Type B pancreatic cell (in vitro differentiated cells): ENCODE data around the gene SLC25A41. TPM values are rescaled to one million over a fixed set of nuclear protein-coding genes. Genes with fewer than 3 reads are reported as not detected.

Experiments
- DNase-seq: peaks from one replicate; pipeline ENCODE4 v3.0.0; 2021; ENCODE audit warnings: mixed read lengths; ENCODE audit not compliant: unreplicated experiment; ENCODE audit errors: extremely low spot score
- H3K27ac Mint-ChIP-seq: 2 replicates; pipeline ENCODE4 v1.8.0; 2021; ENCODE audit warnings: mild to moderate bottlenecking, mixed read lengths
- H3K27me3 Mint-ChIP-seq: 2 replicates; pipeline ENCODE4 v1.8.0; 2021; ENCODE audit warnings: mixed read lengths
- H3K36me3 Mint-ChIP-seq: 2 replicates; pipeline ENCODE4 v1.8.0; 2021; ENCODE audit warnings: mixed read lengths
- H3K4me1 Mint-ChIP-seq: one replicate; pipeline ENCODE4 v1.8.0; 2021; ENCODE audit warnings: mixed read lengths; ENCODE audit not compliant: unreplicated experiment
- H3K4me3 Mint-ChIP-seq: 2 replicates; pipeline ENCODE4 v1.8.0; 2021; ENCODE audit warnings: mild to moderate bottlenecking, mixed read lengths
- H3K9me3 Mint-ChIP-seq: 2 replicates; pipeline ENCODE4 v1.8.0; 2021; ENCODE audit warnings: mixed read lengths
- total RNA-seq: library from RNA; stranded (reverse); gene quantifications from 2 replicates; pipeline ENCODE4 v1.2.1, GENCODE V29; 2021; ENCODE audit warnings: low replicate concordance
- TF ChIP-seq, protein P1 (sequence below): fragments of 200-600 bp; sonication (generic); conservative IDR thresholded peaks from 2 replicates; pipeline ENCODE4 v1.5.0; 2021; ENCODE audit warnings: antibody characterized with exemption, mild to moderate bottlenecking

SLC25A41 gene
- total RNA-seq, 1 donor from 2014 or later: 1.0 TPM

DNA sequence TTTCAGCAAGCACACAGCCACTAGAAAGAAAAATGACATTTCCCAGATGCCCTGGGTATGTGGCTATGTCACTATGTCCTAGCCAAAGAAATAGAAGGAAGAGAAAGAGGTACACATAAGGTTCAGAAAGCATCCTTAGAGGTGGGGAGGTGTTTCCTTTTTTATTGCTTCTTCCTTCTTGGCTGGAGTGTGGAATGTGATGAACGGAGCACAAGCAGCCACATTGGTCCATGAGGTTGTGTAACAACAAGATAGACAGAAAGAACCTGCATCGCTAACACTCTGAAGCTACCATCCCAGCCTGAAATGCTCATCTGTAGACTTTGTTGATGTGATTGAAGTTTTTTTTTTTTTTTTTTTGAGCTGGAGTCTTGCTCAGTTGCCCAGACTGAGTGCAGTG, 19.3 kb upstream of the SLC25A41 start:
- H3K4me1 Mint-ChIP-seq: no peaks in the 10 kb centered on the region
- no peaks in the 10 kb centered on the region for H3K27me3 Mint-ChIP-seq
- H3K4me3 Mint-ChIP-seq: no peak overlapping the region
- no peak overlapping the region for H3K27ac Mint-ChIP-seq
- no peak for DNase-seq
- no peaks in the 10 kb centered on the region for H3K9me3 Mint-ChIP-seq
- H3K36me3 Mint-ChIP-seq: peaks cover 32% of the 10 kb centered on the region
- TF ChIP-seq, protein P1, sequence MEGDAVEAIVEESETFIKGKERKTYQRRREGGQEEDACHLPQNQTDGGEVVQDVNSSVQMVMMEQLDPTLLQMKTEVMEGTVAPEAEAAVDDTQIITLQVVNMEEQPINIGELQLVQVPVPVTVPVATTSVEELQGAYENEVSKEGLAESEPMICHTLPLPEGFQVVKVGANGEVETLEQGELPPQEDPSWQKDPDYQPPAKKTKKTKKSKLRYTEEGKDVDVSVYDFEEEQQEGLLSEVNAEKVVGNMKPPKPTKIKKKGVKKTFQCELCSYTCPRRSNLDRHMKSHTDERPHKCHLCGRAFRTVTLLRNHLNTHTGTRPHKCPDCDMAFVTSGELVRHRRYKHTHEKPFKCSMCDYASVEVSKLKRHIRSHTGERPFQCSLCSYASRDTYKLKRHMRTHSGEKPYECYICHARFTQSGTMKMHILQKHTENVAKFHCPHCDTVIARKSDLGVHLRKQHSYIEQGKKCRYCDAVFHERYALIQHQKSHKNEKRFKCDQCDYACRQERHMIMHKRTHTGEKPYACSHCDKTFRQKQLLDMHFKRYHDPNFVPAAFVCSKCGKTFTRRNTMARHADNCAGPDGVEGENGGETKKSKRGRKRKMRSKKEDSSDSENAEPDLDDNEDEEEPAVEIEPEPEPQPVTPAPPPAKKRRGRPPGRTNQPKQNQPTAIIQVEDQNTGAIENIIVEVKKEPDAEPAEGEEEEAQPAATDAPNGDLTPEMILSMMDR: no peak

DNA sequence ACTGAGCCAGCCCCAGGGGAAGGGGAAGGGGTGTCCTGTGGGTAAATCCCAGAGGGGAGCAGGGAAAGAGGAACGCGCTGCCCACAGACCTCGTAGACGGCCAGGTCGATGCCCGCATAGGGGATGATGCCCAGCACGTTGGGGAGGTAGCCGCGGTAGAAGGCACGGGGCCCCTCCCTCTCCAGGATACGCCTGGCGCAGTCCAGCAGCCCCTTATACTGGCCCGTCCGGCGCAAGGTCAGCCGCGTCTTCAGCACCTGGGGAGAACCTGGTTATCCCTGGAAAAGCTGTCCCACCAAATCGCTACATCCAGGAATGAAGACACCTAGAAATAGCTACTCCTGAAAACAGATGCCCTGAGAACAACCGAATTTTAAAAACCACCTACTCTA, 18.7 kb upstream of the SLC25A41 start:
- TF ChIP-seq, protein P1: no peak
- no peak for DNase-seq
- H3K9me3 Mint-ChIP-seq: no peaks in the 10 kb centered on the region
- no peak overlapping the region for H3K27ac Mint-ChIP-seq
- no peaks in the 10 kb centered on the region for H3K4me1 Mint-ChIP-seq
- no peak overlapping the region for H3K4me3 Mint-ChIP-seq
- no peaks in the 10 kb centered on the region for H3K27me3 Mint-ChIP-seq
- H3K36me3 Mint-ChIP-seq: peaks cover 32% of the 10 kb centered on the region

DNA sequence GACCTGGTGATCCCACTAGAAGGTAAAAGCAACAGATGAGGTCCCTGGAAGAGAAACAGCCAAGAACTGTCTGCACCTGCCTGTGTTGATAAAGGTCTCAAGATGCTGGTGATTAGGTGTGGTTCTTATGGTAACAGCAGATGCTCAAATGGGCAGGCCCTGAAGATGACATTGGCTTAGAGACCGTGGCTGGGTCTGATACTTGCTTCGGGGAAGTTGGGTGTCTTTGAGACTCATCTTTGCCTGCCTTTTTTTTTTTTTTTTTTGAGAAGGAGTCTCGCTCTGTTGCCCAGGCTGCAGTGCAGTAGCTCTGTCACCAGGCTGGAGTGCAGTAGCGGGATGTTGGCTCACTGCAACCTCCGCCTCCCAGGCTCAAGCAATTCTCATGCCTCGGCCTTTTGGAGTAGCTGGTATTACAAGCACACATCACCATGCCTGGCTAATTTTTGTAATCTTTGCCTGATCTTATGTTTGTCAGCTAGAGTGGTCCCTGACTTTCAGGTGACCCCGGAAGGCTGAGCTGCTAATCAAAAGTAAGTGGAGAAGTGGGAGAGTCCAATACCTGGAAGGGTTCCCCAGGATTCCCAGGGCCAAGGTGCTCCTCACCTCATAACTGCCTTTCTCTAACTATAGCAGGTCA, 18.1 kb upstream of the SLC25A41 start:
- TF ChIP-seq, protein P1: no peak
- Mint-ChIP-seq H3K36me3 (peaks cover 34% of the 10 kb centered on the region), H3K4me3 (no peak overlapping the region), H3K4me1 (no peaks in the 10 kb centered on the region), H3K27me3 (no peaks in the 10 kb centered on the region), H3K27ac (no peak overlapping the region), H3K9me3 (no peaks in the 10 kb centered on the region)
- no peak for DNase-seq

DNA sequence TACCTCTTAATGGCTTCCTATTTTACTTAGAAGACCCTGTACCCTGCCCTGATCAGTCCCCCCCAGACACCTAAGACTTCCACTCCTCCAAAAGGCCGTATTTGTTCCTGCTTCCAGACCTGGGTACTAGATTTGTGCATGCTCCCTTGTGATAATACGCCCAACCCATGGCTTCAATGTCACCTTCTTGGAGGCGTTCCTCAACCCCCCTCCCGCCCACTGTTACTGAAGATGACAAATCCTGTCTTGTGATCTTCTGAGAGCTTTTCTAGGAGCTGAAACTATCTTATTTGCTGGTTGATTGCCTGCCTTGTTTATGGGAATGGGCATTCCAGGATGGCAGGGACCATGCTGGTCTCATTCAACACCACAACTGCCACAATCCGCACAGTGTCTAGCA, 16.6 kb upstream of the SLC25A41 start:
- no peaks in the 10 kb centered on the region for H3K4me1 Mint-ChIP-seq
- H3K27ac Mint-ChIP-seq: peak overlapping the region; percentile 22

DNA sequence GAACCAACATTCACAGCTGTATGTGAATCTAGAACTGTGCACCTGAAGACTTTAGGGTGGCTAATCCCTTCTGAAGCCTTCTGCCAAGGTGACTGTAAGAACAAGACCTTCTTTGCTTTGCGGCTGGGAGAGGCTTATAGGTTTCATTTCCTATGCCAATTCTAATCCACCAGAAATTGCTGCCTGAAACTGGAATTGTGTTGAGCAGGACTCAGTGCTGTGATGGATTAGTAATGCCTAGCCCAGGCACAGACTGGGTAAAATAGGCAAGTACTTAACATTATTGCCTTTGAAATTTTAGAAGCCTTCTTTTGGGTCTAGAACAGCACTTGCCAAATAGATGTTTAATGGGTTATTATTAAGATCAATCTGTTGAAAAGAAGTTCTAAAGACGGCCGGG, 14.5 kb upstream of the SLC25A41 start:
- H3K4me3 Mint-ChIP-seq: no peak overlapping the region
- TF ChIP-seq, protein P1: no peak

More for the DNA sequence above, 16.6 kb upstream of the SLC25A41 start:
- Mint-ChIP-seq H3K36me3 (peaks cover 35% of the 10 kb centered on the region), H3K9me3 (no peaks in the 10 kb centered on the region), H3K4me3 (no peak overlapping the region), H3K27me3 (no peaks in the 10 kb centered on the region)
- TF ChIP-seq, protein P1: no peak
- no peak for DNase-seq

More for the DNA sequence above, 14.5 kb upstream of the SLC25A41 start:
- Mint-ChIP-seq H3K9me3 (no peaks in the 10 kb centered on the region), H3K27me3 (no peaks in the 10 kb centered on the region), H3K27ac (no peak overlapping the region), H3K36me3 (peaks cover 27% of the 10 kb centered on the region), H3K4me1 (no peaks in the 10 kb centered on the region)
- DNase-seq: no peak
